Right cardiac atrium (tissue), 5 donors: Measurements from ENCODE around the gene APOC3. TPM values are rescaled to one million over a fixed set of nuclear protein-coding genes. Genes with fewer than 3 reads are reported as not detected.

Source experiments
- ATAC-seq, 2 donors: fragments of 200-7000 bp; cut with Tn5 transposase; one replicate each; pipeline versions ENCODE4 v1.8.0 to v1.9.1; 2020; ENCODE audit warnings: moderate library complexity in 2 of 2, mild to moderate bottlenecking in 1 of 2
- DNase-seq, 3 donors: peaks; one replicate each; pipeline ENCODE4 v3.0.0-alpha.2; 2020
- H3K27ac ChIP-seq: one replicate; pipeline ENCODE4 v1.5.1; 2013; ENCODE audit warnings: mild to moderate bottlenecking, low read length, control low read depth, moderate library complexity
- H3K27me3 ChIP-seq: one replicate; pipeline ENCODE4 v1.6.1; 2013; ENCODE audit not compliant: control insufficient read depth, insufficient read depth
- H3K4me1 ChIP-seq: one replicate; pipeline ENCODE4 v1.6.1; 2013; ENCODE audit warnings: low read length; ENCODE audit not compliant: control insufficient read depth, insufficient read depth
- H3K4me3 ChIP-seq: one replicate; pipeline ENCODE4 v1.5.1; 2013; ENCODE audit warnings: low read length, control low read depth
- H3K9me3 ChIP-seq: one replicate; pipeline ENCODE4 v1.6.1; 2013; ENCODE audit warnings: low read length; ENCODE audit not compliant: control insufficient read depth
- WGBS: extraction: QIAGEN DNeasy Blood & Tissue Kit; methylation state at CpG from one replicate; pipeline ENCODE4 v1.1.7; 2013; 5-methylcytosine and 5-hydroxymethylcytosine counted together
- intact Hi-C, 4 donors: fragments of 100-400 bp; cut with DNase I; formaldehyde crosslinking; loops; one replicate each; pipeline versions ENCODE4 v1.11.0 to v1.14.0; 2022 to 2023
- polyA plus RNA-seq: library from polyadenylated mRNA; stranded (reverse); fragments of 200-250 nt; gene quantifications from one replicate; pipeline ENCODE4 v1.2.3, GENCODE V29; 2013
- total RNA-seq, 4 donors: library from RNA; stranded (reverse); fragmentation: NEBNext Ultra II Directional; extraction: Animal tissue kit (Norgen Biotek cat#: 25700); gene quantifications; one replicate each; pipeline ENCODE4 v1.2.1, GENCODE V29; 2021
- donor health status: healthy with polysubstance abuse.
- donor health status: DM: no; HTN: yes; CAD: no.
- donor health status: DM: no; HTN: no; CAD: no.
- donor health status: DM: no; HTN: yes; CAD: no; lungs with severe emphysema.
- donor health status: DM: yes; HTN: yes; CAD: no.

APOC3 gene
- total and polyA plus RNA-seq, 5 donors: 0.72 TPM; not detected in 4

GRCh38 chr11:116855413-116855812 lies 25.7 kb downstream of the APOC3 start:
- 93% methylated on average over 7 of the region's 7 CpGs for WGBS
- Histone ChIP-seq H3K9me3 (no peaks in the 10 kb centered on the region), H3K4me3 (no peak overlapping the region), H3K27ac (no peak overlapping the region), H3K4me1 (peaks cover 9% of the 10 kb centered on the region), H3K27me3 (no peaks in the 10 kb centered on the region)
- intact Hi-C loops: no loop called here
- no peak for DNase-seq
- ATAC-seq: no peak

GRCh38 chr11:116856423-116856822 lies 26.7 kb downstream of the APOC3 start:
- no peak overlapping the region for H3K4me3 ChIP-seq
- H3K27ac ChIP-seq: no peak overlapping the region

GRCh38 chr11:116857316-116857715 lies 27.6 kb downstream of the APOC3 start:
- H3K4me1 ChIP-seq: peaks cover 7% of the 10 kb centered on the region
- H3K27me3 ChIP-seq: no peaks in the 10 kb centered on the region
- H3K4me3 ChIP-seq: no peak overlapping the region
- 86% methylated on average over 2 of the region's 2 CpGs for WGBS
- H3K27ac ChIP-seq: no peak overlapping the region
- no peak for ATAC-seq
- intact Hi-C loops: no loop called here
- no peaks in the 10 kb centered on the region for H3K9me3 ChIP-seq
- no peak for DNase-seq

More at GRCh38 chr11:116856423-116856822, 26.7 kb downstream of the APOC3 start:
- H3K27me3 ChIP-seq: no peaks in the 10 kb centered on the region
- intact Hi-C loops: no loop called here
- WGBS: 74% methylated on average over 5 of the region's 5 CpGs
- DNase-seq (no peak), ATAC-seq (no peak)
- H3K4me1 ChIP-seq: peaks cover 9% of the 10 kb centered on the region
- no peaks in the 10 kb centered on the region for H3K9me3 ChIP-seq

DNA sequence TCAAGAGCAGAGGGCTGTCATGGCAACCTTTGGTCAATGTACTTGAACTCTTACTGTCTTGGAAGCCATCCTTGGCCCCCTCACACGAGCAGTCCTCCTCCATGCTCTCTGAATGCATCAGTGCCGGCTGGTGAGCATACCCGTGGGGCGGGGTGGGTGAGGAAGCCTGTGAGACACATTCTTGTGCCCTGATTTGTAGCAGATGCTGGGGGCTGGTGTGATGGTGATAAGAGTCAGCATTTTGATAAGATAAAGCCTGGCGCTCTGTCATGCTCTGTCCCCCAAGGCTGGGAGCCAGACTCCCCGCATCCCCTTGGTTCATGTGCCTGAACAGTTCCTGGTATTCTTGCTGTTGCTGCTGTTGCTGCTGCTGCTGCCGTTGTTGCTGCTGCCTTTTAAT lies 28.2 kb downstream of the APOC3 start:
- Histone ChIP-seq H3K4me3 (no peak overlapping the region), H3K4me1 (peaks cover 7% of the 10 kb centered on the region), H3K27me3 (no peaks in the 10 kb centered on the region), H3K27ac (no peak overlapping the region), H3K9me3 (no peaks in the 10 kb centered on the region)
- no peak for ATAC-seq
- intact Hi-C loops: no loop called here
- no peak for DNase-seq
- 50% methylated on average over 7 of the region's 7 CpGs for WGBS

DNA sequence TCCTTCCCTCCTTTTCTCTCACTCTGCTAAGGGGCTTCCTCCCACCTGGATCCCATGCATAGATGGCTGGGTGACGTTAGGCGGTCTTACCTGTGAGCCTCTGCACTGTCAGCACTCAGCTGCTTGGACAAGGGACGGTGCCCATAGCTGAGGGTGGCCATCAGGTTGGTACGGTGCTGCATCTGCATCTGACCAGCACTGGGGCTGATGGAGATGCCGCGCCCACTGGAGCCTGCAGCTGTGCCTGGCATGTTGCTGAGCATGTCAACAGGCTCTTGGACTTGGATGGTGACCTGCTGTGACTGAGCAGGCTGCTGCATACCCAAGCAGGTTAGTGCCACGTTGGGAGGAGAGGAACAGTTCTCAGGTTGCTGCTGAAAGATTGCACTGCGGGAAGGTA lies 29.5 kb downstream of the APOC3 start:
- intact Hi-C loops: no loop called here
- no peak overlapping the region for H3K4me3 ChIP-seq
- H3K4me1 ChIP-seq: no peaks in the 10 kb centered on the region
- ATAC-seq: no peak
- no peaks in the 10 kb centered on the region for H3K9me3 ChIP-seq
- 94% methylated on average over 8 of the region's 8 CpGs for WGBS
- H3K27me3 ChIP-seq: no peaks in the 10 kb centered on the region
- DNase-seq: no peak
- no peak overlapping the region for H3K27ac ChIP-seq

DNA sequence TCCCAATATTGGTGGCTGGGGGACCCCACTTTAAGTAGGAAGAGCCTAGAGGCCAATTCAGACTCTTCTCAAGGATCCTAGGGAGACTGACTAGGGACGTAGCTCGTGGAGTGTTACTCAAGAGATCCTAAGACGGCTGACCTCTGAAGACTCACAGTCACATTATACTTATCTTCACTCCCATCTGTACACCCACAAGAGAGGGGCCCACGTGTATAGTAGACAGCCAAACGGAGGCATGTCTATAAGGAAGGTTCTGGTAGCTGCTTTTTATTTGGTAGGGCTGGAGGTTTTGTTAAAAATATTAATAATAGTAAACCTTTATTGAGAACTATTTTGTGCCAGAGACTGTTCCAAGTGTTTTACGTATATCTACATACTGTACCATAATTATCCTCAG lies 30.6 kb downstream of the APOC3 start:
- no peaks in the 10 kb centered on the region for H3K27me3 ChIP-seq
- H3K27ac ChIP-seq: no peak overlapping the region
- DNase-seq (no peak), ATAC-seq (no peak)
- H3K4me3 ChIP-seq: no peak overlapping the region
- WGBS: 88% methylated on average over 6 of the region's 6 CpGs
- no peaks in the 10 kb centered on the region for H3K4me1 ChIP-seq
- intact Hi-C loops: no loop called here
- no peaks in the 10 kb centered on the region for H3K9me3 ChIP-seq

DNA sequence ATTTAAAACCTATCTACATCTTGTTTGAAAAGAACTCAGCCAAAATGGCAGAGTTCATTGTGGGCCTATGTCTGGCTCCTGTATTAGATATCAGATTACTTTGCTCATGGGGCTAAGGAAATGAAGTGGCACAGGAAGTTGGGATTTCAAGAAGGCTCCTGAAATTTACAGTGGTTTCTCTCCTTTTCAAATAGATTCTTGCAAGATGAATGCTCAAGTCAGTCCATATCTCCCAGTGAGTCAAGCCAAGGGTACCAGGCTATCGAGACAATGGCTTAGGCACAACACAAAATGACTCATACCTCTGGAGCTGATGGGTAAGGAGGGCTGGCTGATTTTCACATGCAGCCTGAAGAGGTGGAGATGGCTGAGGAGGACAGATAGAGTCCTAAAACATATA lies 31.8 kb downstream of the APOC3 start:
- H3K27ac ChIP-seq: no peak overlapping the region
- intact Hi-C loops: no loop called here
- 91% methylated on average over 1 of the region's 1 CpG for WGBS
- no peaks in the 10 kb centered on the region for H3K27me3 ChIP-seq
- no peak overlapping the region for H3K4me3 ChIP-seq
- no peaks in the 10 kb centered on the region for H3K4me1 ChIP-seq
- no peaks in the 10 kb centered on the region for H3K9me3 ChIP-seq
- ATAC-seq (no peak), DNase-seq (no peak)

DNA sequence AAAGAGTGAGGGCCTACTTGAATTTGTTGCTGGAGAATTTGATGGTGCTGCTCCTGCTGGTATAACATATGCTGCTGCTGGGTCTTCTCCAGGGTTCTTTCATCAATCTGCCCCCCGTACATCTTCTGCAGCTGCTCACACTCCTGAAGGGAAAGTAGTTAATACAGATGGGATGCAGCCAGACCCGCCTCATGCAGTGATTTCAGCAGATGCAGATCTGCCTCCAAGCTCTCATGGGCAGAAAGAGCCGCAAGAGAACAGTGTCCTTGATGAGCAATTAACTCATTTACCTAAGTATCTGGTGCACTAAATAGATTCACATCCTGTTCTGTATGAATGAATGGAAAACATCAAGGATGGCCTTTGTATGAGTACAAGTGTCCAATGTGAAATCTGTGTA lies 32.5 kb downstream of the APOC3 start:
- H3K4me3 ChIP-seq: no peak overlapping the region
- ATAC-seq: no peak
- H3K27ac ChIP-seq: no peak overlapping the region
- H3K4me1 ChIP-seq: no peaks in the 10 kb centered on the region
- DNase-seq: no peak
- H3K9me3 ChIP-seq: no peaks in the 10 kb centered on the region
- 74% methylated on average over 3 of the region's 3 CpGs for WGBS
- intact Hi-C loops: no loop called here
- no peaks in the 10 kb centered on the region for H3K27me3 ChIP-seq

- WGBS: 92% methylated on average over 3 of the region's 3 CpGs
- Histone ChIP-seq H3K4me3 (no peak overlapping the region), H3K27me3 (no peaks in the 10 kb centered on the region), H3K9me3 (no peaks in the 10 kb centered on the region), H3K4me1 (no peaks in the 10 kb centered on the region), H3K27ac (no peak overlapping the region)
- intact Hi-C loops: no loop called here
- DNase-seq: no peak
- ATAC-seq: no peak
Measured at GRCh38 chr11:116862951-116863350, 33.2 kb downstream of the APOC3 start.

GRCh38 chr11:116864531-116864930 lies 34.8 kb downstream of the APOC3 start:
- H3K9me3 ChIP-seq: no peaks in the 10 kb centered on the region
- no peaks in the 10 kb centered on the region for H3K4me1 ChIP-seq
- no peaks in the 10 kb centered on the region for H3K27me3 ChIP-seq
- 79% methylated on average over 5 of the region's 5 CpGs for WGBS
- no peak overlapping the region for H3K27ac ChIP-seq
- intact Hi-C loops: no loop called here
- ATAC-seq (no peak), DNase-seq (no peak)
- H3K4me3 ChIP-seq: no peak overlapping the region

GRCh38 chr11:116865696-116866095 lies 36.0 kb downstream of the APOC3 start:
- no peak for DNase-seq
- no peaks in the 10 kb centered on the region for H3K4me1 ChIP-seq
- intact Hi-C loops: no loop called here
- H3K27ac ChIP-seq: no peak overlapping the region
- no peaks in the 10 kb centered on the region for H3K9me3 ChIP-seq
- no peaks in the 10 kb centered on the region for H3K27me3 ChIP-seq
- no peak for ATAC-seq
- 62% methylated on average over 1 of the region's 1 CpG for WGBS
- H3K4me3 ChIP-seq: no peak overlapping the region

DNA sequence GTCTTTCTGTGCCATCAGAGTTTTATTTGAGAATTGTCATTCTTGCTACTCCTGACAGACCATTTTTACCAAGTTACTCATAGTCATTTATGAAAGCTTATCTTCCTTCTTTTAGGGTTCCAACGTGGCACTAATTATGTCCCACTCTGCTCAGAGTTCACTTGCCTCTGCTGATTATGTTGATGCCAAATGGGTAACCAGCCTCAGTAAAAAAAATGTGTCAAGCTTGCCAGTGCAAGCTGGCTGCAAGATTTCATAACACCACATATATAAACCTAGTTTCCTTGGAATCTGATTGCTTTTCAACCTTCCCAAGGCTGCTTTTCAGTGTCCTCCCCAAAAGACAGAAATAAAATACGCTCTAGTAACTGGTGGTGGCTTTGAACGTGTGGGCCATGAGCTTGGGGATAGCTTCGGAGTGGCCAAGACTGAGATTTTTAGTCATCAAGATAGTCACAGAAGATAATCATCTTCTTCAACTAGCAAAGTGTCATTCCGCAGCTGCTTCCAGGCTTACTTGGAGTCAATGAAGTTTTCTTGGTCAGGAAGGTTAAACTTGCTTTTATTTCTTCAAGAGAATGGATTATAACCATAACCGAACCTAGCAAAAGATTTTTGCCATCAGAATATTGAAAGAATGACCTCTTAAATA lies 37.2 kb downstream of the APOC3 start:
- ATAC-seq (no peak), DNase-seq (no peak)
- Histone ChIP-seq H3K4me1 (peaks cover 6% of the 10 kb centered on the region), H3K27ac (no peak overlapping the region), H3K9me3 (no peaks in the 10 kb centered on the region), H3K4me3 (no peak overlapping the region), H3K27me3 (no peaks in the 10 kb centered on the region)
- intact Hi-C loops: no loop called here
- WGBS: 85% methylated on average over 6 of the region's 6 CpGs
